ENCODE measurements around the gene TBL2.

GRCh38 chr7:73541722-73542121 is 36.7 kb downstream of the TBL2 start:
- TF ChIP-seq YY1 (IDR thresholded peaks at IDR 0.05; ENCODE audit: insufficient read depth, insufficient read length) (no peak), ZNF274 (IDR thresholded peaks at IDR 0.05; ENCODE audit: low read depth, low read length) (no peak)
